ENCODE measurements around the gene F12. TPM values are rescaled to one million over a fixed set of nuclear protein-coding genes. Genes with fewer than 3 reads are reported as not detected.

Gene F12
- total RNA-seq, 1 experiment from 2014 or later: 30.0 TPM

DNA sequence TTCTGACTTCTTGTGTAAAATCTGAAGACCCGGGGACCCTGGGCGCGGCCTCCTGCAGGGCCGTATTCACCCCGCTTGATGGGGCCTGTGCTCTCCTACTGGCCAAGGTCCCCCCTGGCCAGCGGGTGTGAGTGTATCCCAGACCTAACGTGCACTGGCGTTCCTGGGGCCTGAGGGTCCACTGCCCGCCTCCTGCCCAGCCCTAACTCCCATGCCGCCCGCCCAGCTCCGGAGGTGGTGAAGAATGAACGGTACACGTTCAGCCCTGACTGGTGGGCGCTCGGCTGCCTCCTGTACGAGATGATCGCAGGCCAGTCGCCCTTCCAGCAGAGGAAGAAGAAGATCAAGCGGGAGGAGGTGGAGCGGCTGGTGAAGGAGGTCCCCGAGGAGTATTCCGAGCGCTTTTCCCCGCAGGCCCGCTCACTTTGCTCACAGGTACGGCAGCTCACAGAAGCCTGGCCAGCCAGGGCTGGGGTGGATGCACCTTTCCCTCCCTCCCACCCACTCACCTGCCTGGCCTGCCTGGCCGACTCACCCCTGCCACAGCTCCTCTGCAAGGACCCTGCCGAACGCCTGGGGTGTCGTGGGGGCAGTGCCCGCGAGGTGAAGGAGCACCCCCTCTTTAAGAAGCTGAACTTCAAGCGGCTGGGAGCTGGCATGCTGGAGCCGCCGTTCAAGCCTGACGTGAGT, 26.6 kb upstream of the F12 start:
- ATAC-seq (no peak), DNase-seq (ENCODE audit: low read depth, low spot score) (no peak)
- POLR2A ChIA-PET: interaction anchor here (2.0 kb wide), 1 partner anchor 9 kb away, joined by 7 read pairs; the partner anchor contains the start of gene GRK6
- Histone ChIP-seq H3K9ac (ENCODE audit: low read length) (no peak overlapping the region), H4K20me1 (ENCODE audit: insufficient read depth) (no peaks in the 10 kb centered on the region), H3K36me3 (ENCODE audit: control insufficient read depth in 1 of 2, insufficient read depth in 2 of 2, low read length in 2 of 2) (peaks cover 25 to 48% of the 10 kb centered on the region in 2 experiments; a peak in 3 of 4 replicates), H3K4me3 (replicated peaks in 1 of 2; ENCODE audit: low read depth in 1 of 2, low read length in 2 of 2) (no peak overlapping the region), H3K27me3 (ENCODE audit: insufficient read depth, low read length) (no peaks in the 10 kb centered on the region), H3K79me2 (ENCODE audit: insufficient read depth, low read length) (0 out of 2 replicates have a peak, but pooled peaks cover 2% of the 10 kb centered on the region), H2AFZ (ENCODE audit: low read depth, low read length, poor library complexity, severe bottlenecking) (no peak overlapping the region), H3K4me2 (ENCODE audit: low read length) (no peak overlapping the region), H3K9me2 (ENCODE audit: insufficient read depth) (no peaks in the 10 kb centered on the region), H3K4me1 (ENCODE audit: control insufficient read depth in 1 of 2, insufficient read depth in 2 of 2, low read length in 2 of 2) (peaks cover 0 to 8% of the 10 kb centered on the region in 2 experiments; a peak in 2 of 4 replicates), H3K27ac (ENCODE audit: low read depth, low read length) (no peak overlapping the region), H3K9me3 (ENCODE audit: control insufficient read depth in 1 of 2, insufficient read depth in 1 of 2, low read depth in 1 of 2, low read length in 2 of 2) (no peaks in the 10 kb centered on the region)
- intact Hi-C loops (cut with micrococcal nuclease): no loop called here
- RAD21 ChIA-PET (ENCODE audit: low non-redundant PET in 1 of 2, low total read pairs in 2 of 2, uncharacterized antibody in 2 of 2, unreplicated experiment in 2 of 2): no interaction called here
- no peak for TF ChIP-seq YY1 (IDR thresholded peaks at IDR 0.05; ENCODE audit: extremely low read depth, insufficient replicate concordance, low read depth, low read length)
- peak; percentile 16 for TF ChIP-seq POLR2AphosphoS5 (IDR thresholded peaks at IDR 0.05; ENCODE audit: low read depth, low read length)
- TSS peak; percentile 1 for BruUV-seq (replicated peaks)
- CTCF ChIA-PET: interaction anchor here (1.2 to 2.4 kb wide), 2 partner anchors 12 to 19 kb away, joined by 3 to 6 read pairs; no protein-coding TSS in a partner anchor

DNA sequence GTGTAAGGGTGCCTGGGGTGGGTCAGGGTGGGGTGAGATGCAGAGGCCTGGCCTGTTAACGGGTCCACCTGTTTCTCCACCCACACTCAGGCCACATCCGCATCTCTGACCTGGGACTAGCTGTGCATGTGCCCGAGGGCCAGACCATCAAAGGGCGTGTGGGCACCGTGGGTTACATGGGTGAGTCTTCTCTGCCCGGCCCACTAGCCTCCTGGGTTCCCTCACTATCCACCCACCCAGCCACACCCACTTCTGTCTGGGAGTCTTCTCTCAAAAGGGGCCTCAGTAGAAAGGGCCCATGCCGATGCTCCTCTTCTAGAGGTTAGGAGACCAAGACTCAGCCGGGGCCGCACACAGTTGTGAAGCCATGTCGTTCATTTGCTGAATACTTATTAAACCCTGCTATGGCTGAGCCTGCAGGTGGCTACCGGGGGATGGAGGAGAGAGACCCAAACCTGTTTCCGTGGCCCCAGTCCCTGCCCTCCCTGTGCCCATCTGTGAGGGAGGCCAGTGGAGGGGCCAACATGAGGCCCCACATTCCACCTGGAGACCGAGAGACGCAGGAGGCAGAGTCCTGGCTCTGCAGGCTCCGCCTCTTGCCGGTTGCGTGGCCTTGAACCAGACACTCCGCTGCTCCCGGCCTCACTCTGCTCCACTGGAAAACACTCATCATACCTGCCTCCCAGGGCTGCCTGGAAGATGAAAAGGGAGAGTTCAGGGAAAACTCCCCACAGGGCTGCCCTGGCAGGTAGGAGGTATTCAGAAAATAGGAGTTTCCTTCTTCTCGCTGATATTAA, 25.8 kb upstream of the F12 start:
- H3K27me3 ChIP-seq (ENCODE audit: insufficient read depth, low read length): no peaks in the 10 kb centered on the region
- H3K4me1 ChIP-seq (ENCODE audit: control insufficient read depth in 1 of 2, insufficient read depth in 2 of 2, low read length in 2 of 2): peaks cover 0 to 8% of the 10 kb centered on the region in 2 experiments; a peak in 2 of 4 replicates
- no peak overlapping the region for H3K9ac ChIP-seq (ENCODE audit: low read length)
- no peaks in the 10 kb centered on the region for H3K9me2 ChIP-seq (ENCODE audit: insufficient read depth)
- RAD21 ChIA-PET (ENCODE audit: low non-redundant PET in 1 of 2, low total read pairs in 2 of 2, uncharacterized antibody in 2 of 2, unreplicated experiment in 2 of 2): no interaction called here
- H3K4me3 ChIP-seq (replicated peaks in 1 of 2; ENCODE audit: low read depth in 1 of 2, low read length in 2 of 2): no peak overlapping the region
- H3K4me2 ChIP-seq (ENCODE audit: low read length): no peak overlapping the region
- CTCF ChIA-PET: no interaction called here
- H3K27ac ChIP-seq (ENCODE audit: low read depth, low read length): no peak overlapping the region
- no peaks in the 10 kb centered on the region for H3K9me3 ChIP-seq (ENCODE audit: control insufficient read depth in 1 of 2, insufficient read depth in 1 of 2, low read depth in 1 of 2, low read length in 2 of 2)
- BruUV-seq (replicated peaks): no TSS peak
- ATAC-seq (no peak), DNase-seq (ENCODE audit: low read depth, low spot score) (no peak)
- no peaks in the 10 kb centered on the region for H4K20me1 ChIP-seq (ENCODE audit: insufficient read depth)
- peaks cover 25 to 48% of the 10 kb centered on the region in 2 experiments; a peak in 3 of 4 replicates for H3K36me3 ChIP-seq (ENCODE audit: control insufficient read depth in 1 of 2, insufficient read depth in 2 of 2, low read length in 2 of 2)
- intact Hi-C loops (cut with micrococcal nuclease): no loop called here
- POLR2A ChIA-PET: no interaction called here
- no peak overlapping the region for H2AFZ ChIP-seq (ENCODE audit: low read depth, low read length, poor library complexity, severe bottlenecking)
- H3K79me2 ChIP-seq (ENCODE audit: insufficient read depth, low read length): peaks cover 4% of the 10 kb centered on the region; the same call in 1 of the 2 replicates
- TF ChIP-seq, protein P1, sequence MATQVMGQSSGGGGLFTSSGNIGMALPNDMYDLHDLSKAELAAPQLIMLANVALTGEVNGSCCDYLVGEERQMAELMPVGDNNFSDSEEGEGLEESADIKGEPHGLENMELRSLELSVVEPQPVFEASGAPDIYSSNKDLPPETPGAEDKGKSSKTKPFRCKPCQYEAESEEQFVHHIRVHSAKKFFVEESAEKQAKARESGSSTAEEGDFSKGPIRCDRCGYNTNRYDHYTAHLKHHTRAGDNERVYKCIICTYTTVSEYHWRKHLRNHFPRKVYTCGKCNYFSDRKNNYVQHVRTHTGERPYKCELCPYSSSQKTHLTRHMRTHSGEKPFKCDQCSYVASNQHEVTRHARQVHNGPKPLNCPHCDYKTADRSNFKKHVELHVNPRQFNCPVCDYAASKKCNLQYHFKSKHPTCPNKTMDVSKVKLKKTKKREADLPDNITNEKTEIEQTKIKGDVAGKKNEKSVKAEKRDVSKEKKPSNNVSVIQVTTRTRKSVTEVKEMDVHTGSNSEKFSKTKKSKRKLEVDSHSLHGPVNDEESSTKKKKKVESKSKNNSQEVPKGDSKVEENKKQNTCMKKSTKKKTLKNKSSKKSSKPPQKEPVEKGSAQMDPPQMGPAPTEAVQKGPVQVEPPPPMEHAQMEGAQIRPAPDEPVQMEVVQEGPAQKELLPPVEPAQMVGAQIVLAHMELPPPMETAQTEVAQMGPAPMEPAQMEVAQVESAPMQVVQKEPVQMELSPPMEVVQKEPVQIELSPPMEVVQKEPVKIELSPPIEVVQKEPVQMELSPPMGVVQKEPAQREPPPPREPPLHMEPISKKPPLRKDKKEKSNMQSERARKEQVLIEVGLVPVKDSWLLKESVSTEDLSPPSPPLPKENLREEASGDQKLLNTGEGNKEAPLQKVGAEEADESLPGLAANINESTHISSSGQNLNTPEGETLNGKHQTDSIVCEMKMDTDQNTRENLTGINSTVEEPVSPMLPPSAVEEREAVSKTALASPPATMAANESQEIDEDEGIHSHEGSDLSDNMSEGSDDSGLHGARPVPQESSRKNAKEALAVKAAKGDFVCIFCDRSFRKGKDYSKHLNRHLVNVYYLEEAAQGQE (IDR thresholded peaks at IDR 0.05; ENCODE audit: low read depth): no peak
- no peak for TF ChIP-seq JUND (IDR thresholded peaks at IDR 0.05)
- TF ChIP-seq SIN3A (IDR thresholded peaks at IDR 0.05; ENCODE audit: low read depth): no peak
- TF ChIP-seq, protein P2, sequence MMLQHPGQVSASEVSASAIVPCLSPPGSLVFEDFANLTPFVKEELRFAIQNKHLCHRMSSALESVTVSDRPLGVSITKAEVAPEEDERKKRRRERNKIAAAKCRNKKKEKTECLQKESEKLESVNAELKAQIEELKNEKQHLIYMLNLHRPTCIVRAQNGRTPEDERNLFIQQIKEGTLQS (IDR thresholded peaks at IDR 0.05): no peak
- TF ChIP-seq, protein P3, sequence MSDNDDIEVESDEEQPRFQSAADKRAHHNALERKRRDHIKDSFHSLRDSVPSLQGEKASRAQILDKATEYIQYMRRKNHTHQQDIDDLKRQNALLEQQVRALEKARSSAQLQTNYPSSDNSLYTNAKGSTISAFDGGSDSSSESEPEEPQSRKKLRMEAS (IDR thresholded peaks at IDR 0.05): no peak
- no peak for TF ChIP-seq SP1 (IDR thresholded peaks at IDR 0.05; ENCODE audit: low read depth)
- TF ChIP-seq RAD21 (IDR thresholded peaks at IDR 0.05; ENCODE audit: low read depth): no peak
- no peak for TF ChIP-seq ELF1 (IDR thresholded peaks at IDR 0.05; ENCODE audit: borderline replicate concordance, low read depth)
- TF ChIP-seq TCF7L2 (IDR thresholded peaks at IDR 0.05; ENCODE audit: borderline replicate concordance, extremely low read depth, insufficient read depth, insufficient read length): no peak
- no peak for TF ChIP-seq FOSL1 (IDR thresholded peaks at IDR 0.05; ENCODE audit: low read depth)
- no peak for TF ChIP-seq EGR1 (IDR thresholded peaks at IDR 0.05; ENCODE audit: low read depth)
- TF ChIP-seq SRF (IDR thresholded peaks at IDR 0.05; ENCODE audit: low read depth): no peak
- no peak for TF ChIP-seq CEBPB (IDR thresholded peaks at IDR 0.05; ENCODE audit: low read depth)
- TF ChIP-seq POLR2A (IDR thresholded peaks at IDR 0.05; ENCODE audit: borderline replicate concordance, extremely low read depth, insufficient read depth, insufficient read length): no peak
- TF ChIP-seq POLR2AphosphoS5 (IDR thresholded peaks at IDR 0.05; ENCODE audit: low read depth, low read length): no peak
